Endothelial cell of umbilical vein (primary cell): ENCODE results near the gene SGCD. TPM values are rescaled to one million over a fixed set of nuclear protein-coding genes. Genes with fewer than 3 reads are reported as not detected.

ENCODE experiments used
- BruUV-seq: library from RNA; stranded (reverse); fragments of 400-500 nt; replicated peaks from 2 replicates; lab custom pipeline; 2021; lab: Mats Ljungman, UMichigan
- CTCF ChIA-PET: fragments of 300-600, 350-600 bp; sonication (Branson Sonifier 250); formaldehyde crosslinking; loops from one replicate; lab custom pipeline; 2021; ENCODE audit warnings: antibody characterized with exemption, inconsistent platforms; lab: Charles Lee
- POLR2A ChIA-PET: fragments of 300-600, 350-600 bp; sonication (Branson Sonifier 250); formaldehyde crosslinking; loops from one replicate; lab custom pipeline; 2021; ENCODE audit warnings: antibody characterized with exemption, inconsistent platforms; lab: Charles Lee
- DNase-seq: peaks from one replicate; pipeline ENCODE4 v3.0.0-alpha.2; 2011; ENCODE audit warnings: low read depth, low spot score
- FAIRE-seq: peaks from 2 replicates; lab custom pipeline; 2011; peaks lifted over from hg19 to GRCh38; lab: Jason Lieb, UNC
- H2AFZ ChIP-seq: 2 replicates; pipeline ENCODE4 v1.6.0; 2012; ENCODE audit warnings: low read depth, low read length, control low read depth, inconsistent platforms
- H3K27ac ChIP-seq: 2 replicates; pipeline ENCODE4 v1.5.1; 2011; ENCODE audit warnings: low read depth, mild to moderate bottlenecking, control low read depth, low read length, moderate library complexity; ENCODE audit not compliant: insufficient read depth
- H3K27me3 ChIP-seq, 2 experiments: 2 replicates each; pipeline versions ENCODE4 v1.6.0 to v1.6.1; 2011; ENCODE audit warnings: low read length in 2 of 2, mixed read lengths in 1 of 2; ENCODE audit not compliant: control insufficient read depth in 2 of 2, insufficient read depth in 2 of 2
- H3K36me3 ChIP-seq, 2 experiments: 2 replicates in 1 of 2; 3 replicates in 1 of 2; pipeline ENCODE4 v1.5.1; 2011; ENCODE audit warnings: low read length in 2 of 2, mild to moderate bottlenecking in 1 of 2, moderate library complexity in 1 of 2; ENCODE audit not compliant: control insufficient read depth in 2 of 2, insufficient read depth in 2 of 2; ENCODE audit errors: extremely low read depth in 1 of 2
- H3K4me1 ChIP-seq: 3 replicates; pipeline ENCODE4 v1.5.1; 2011; ENCODE audit warnings: mild to moderate bottlenecking, low read length; ENCODE audit not compliant: control insufficient read depth, insufficient read depth; ENCODE audit errors: extremely low read depth
- H3K4me2 ChIP-seq: 2 replicates; pipeline ENCODE4 v1.6.1; 2011; ENCODE audit warnings: low read length, control low read depth, mixed read lengths; ENCODE audit not compliant: insufficient read depth
- H3K4me3 ChIP-seq, 3 experiments: fragments of 200-600 bp in 1 of 3; sonication (generic), shearing (Covaris generic) in 1 of 3; replicated peaks in 1 of 3; 2 replicates each; pipeline ENCODE4 v1.5.1; 2011 to 2016; ENCODE audit warnings: control low read depth in 3 of 3, low read length in 3 of 3, mild to moderate bottlenecking in 2 of 3, inconsistent platforms in 1 of 3, low read depth in 1 of 3, moderate library complexity in 1 of 3; ENCODE audit not compliant: insufficient read depth in 1 of 3
- H3K79me2 ChIP-seq: 2 replicates; pipeline ENCODE4 v1.6.0; 2012; ENCODE audit warnings: low read length, inconsistent platforms; ENCODE audit not compliant: control insufficient read depth, insufficient read depth
- H3K9ac ChIP-seq: replicated peaks from 2 replicates; pipeline ENCODE3; 2011; ENCODE audit warnings: low read length, control low read depth; ENCODE audit not compliant: insufficient read depth; ENCODE audit errors: extremely low read depth
- H3K9me1 ChIP-seq: replicated peaks from 3 replicates; pipeline ENCODE4 v1.6.0; 2011; ENCODE audit warnings: mild to moderate bottlenecking, low read length; ENCODE audit not compliant: control insufficient read depth, insufficient read depth; ENCODE audit errors: extremely low read depth
- H3K9me3 ChIP-seq: replicated peaks from 2 replicates; pipeline ENCODE4 v1.5.1; 2012; ENCODE audit warnings: low read length, inconsistent platforms; ENCODE audit not compliant: control insufficient read depth, insufficient read depth
- H4K20me1 ChIP-seq: replicated peaks from 2 replicates; pipeline ENCODE3; 2011; ENCODE audit warnings: mild to moderate bottlenecking, low read length; ENCODE audit not compliant: control insufficient read depth, insufficient read depth; ENCODE audit errors: extremely low read depth
- CTCF ChIP-seq, 2 donors: IDR thresholded peaks; 1 replicate in 1 of 2; 2 replicates in 1 of 2; pipeline ENCODE4 v1.5.1; 2011; ENCODE audit warnings: low read length in 2 of 2, mild to moderate bottlenecking in 2 of 2, moderate library complexity in 2 of 2, control low read depth in 1 of 2, inconsistent platforms in 1 of 2, low read depth in 1 of 2; ENCODE audit not compliant: insufficient read depth in 1 of 2; ENCODE audit errors: extremely low read depth in 1 of 2
- EZH2 ChIP-seq: IDR thresholded peaks from 2 replicates; pipeline ENCODE4 v1.6.1; 2012; ENCODE audit warnings: borderline replicate concordance, low read depth, mild to moderate bottlenecking, moderate library complexity, low read length, inconsistent platforms; ENCODE audit not compliant: severe bottlenecking
- FOS ChIP-seq: IDR thresholded peaks from 2 replicates; pipeline ENCODE4 v1.6.1; 2011; ENCODE audit warnings: mild to moderate bottlenecking, low read length, moderate library complexity, borderline replicate concordance; ENCODE audit not compliant: insufficient read depth
- GATA2 ChIP-seq: IDR thresholded peaks from 2 replicates; pipeline ENCODE4 v1.7.0; 2011; ENCODE audit warnings: low read depth, mild to moderate bottlenecking, moderate library complexity, mixed read lengths, low read length; ENCODE audit not compliant: insufficient read length, insufficient read depth
- JUN ChIP-seq: IDR thresholded peaks from 2 replicates; pipeline ENCODE4 v1.6.1; 2011; ENCODE audit warnings: borderline replicate concordance, low read depth; ENCODE audit not compliant: insufficient read length, insufficient read depth
- MAX ChIP-seq: IDR thresholded peaks from 2 replicates; pipeline ENCODE4 v1.6.1; 2011; ENCODE audit not compliant: insufficient read depth, insufficient read length
- MYC ChIP-seq: IDR thresholded peaks from one replicate; pipeline ENCODE4 v1.6.1; 2011; ENCODE audit warnings: mild to moderate bottlenecking, low read depth, low read length
- POLR2A ChIP-seq: IDR thresholded peaks from 2 replicates; pipeline ENCODE4 v1.6.1; 2012; ENCODE audit warnings: low read depth, mild to moderate bottlenecking, control low read depth, low read length
- POLR2AphosphoS5 ChIP-seq: IDR thresholded peaks from 2 replicates; pipeline ENCODE4 v1.6.1; 2012; ENCODE audit warnings: low read depth, mild to moderate bottlenecking, control low read depth, low read length, moderate library complexity; ENCODE audit not compliant: insufficient read depth
- dilution Hi-C: fragments of 300-500 bp; cut with MboI; formaldehyde crosslinking; loops from one replicate; pipeline ENCODE4 v1.15.0; 2019; ENCODE audit warnings: low sequenced_read_pairs; ENCODE audit not compliant: extremely low pct_ligation_motif_present
- intact Hi-C: fragments of 100-400 bp; cut with micrococcal nuclease; formaldehyde crosslinking; loops from one replicate; pipeline ENCODE4 v1.10.0; 2022
- polyA plus RNA-seq, 4 experiments: library from polyadenylated mRNA; depleted of rRNA in 3 of 4; stranded (reverse) in 3 of 4; unstranded in 1 of 4; fragments of >200 nt; gene quantifications; 2 replicates each; pipeline versions ENCODE4 v1.2.1 to v1.2.3, GENCODE V29; 2011 to 2012; ENCODE audit warnings: missing spikeins in 1 of 4
- total RNA-seq: library from RNA; stranded (reverse); gene quantifications from 2 replicates; pipeline ENCODE4 v1.2.3, GENCODE V29; 2021

SGCD gene
- total and polyA plus RNA-seq, 2 donors (not counting 3 experiments of a cell fraction or from before 2014, with no cell fraction given): not detected

- Histone ChIP-seq H3K79me2 (no peaks in the 10 kb centered on the region), H4K20me1 (no peaks in the 10 kb centered on the region), H3K36me3 (no peaks in the 10 kb centered on the region), H3K9me3 (peaks cover 3% of the 10 kb centered on the region), H3K4me3 (no peak overlapping the region), H3K9ac (no peak overlapping the region), H3K27ac (no peak overlapping the region), H3K4me1 (no peaks in the 10 kb centered on the region), H3K9me1 (no peaks in the 10 kb centered on the region), H2AFZ (no peak overlapping the region), H3K4me2 (no peak overlapping the region), H3K27me3 (no peaks in the 10 kb centered on the region)
- FAIRE-seq (no peak), DNase-seq (no peak)
- dilution Hi-C loops (no loop called here), intact Hi-C loops (no loop called here)
- POLR2A ChIA-PET: no interaction called here
- CTCF ChIA-PET: no interaction called here
- TF ChIP-seq MYC (no peak), JUN (no peak), GATA2 (no peak), FOS (no peak), POLR2A (no peak), POLR2AphosphoS5 (no peak), CTCF (IDR thresholded peaks at IDR 0.05; ENCODE audit: extremely low read depth in 1 of 2, insufficient read depth in 1 of 2, low read depth in 1 of 2, low read length in 2 of 2) (no peak), MAX (no peak), EZH2 (no peak)
- no TSS peak for BruUV-seq
Observed at GRCh38 chr5:156394642-156395305, 67.8 kb downstream of the SGCD start.
